Measurements from ENCODE around the gene COA1.
"Not testable (repeated sequence)": the region's sequence is repeated elsewhere in the genome, so short reads cannot be mapped to it uniquely, and the experiment has no call there.

COA1 gene

DNA sequence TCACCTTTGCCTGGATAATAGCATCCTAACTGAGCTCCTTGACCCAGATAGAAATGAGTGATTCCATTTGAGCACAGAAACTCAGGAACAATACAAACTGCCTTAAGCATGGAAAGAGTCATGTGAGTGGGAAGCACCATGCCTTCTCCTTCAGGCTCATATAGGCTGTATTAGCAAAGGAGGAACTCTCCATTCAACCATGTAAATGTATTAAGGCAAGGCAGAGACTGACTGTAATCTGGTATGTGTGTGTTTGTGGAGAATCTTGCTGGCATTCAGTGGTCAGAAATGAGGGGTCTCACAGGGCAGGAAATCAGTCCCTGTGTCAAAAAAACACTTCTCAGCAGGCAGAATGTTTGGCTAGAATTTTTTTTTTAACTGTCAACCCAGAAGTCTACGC lies 40.2 kb downstream of the COA1 start:
- no peak for DNase-seq (ENCODE audit: low read depth in 2 of 2)

- not testable (repeated sequence) for DNase-seq (ENCODE audit: low read depth in 2 of 2)
These were observed 41.5 kb downstream of the COA1 start for GRCh38 chr7:43687866-43688265.

DNA sequence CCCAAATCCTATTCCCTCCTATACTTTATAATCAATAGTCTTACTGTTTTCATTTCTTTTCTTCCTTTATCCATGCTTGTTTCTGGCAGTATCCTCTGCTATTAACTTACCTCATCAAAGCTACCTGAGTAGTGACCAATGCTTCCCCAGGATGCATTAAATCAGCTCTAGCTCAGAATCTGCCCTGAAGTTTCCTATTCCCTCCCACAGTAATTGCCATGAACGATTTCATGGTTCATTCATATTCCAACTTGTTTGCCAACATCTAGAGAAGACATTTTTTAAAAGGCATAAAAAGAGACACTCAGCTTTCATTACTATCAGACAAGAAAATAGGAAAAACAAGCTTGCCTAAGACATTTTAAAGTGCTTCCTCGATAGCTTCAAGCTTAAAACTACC lies 42.3 kb downstream of the COA1 start:
- DNase-seq (ENCODE audit: low read depth in 2 of 2): no peak

DNA sequence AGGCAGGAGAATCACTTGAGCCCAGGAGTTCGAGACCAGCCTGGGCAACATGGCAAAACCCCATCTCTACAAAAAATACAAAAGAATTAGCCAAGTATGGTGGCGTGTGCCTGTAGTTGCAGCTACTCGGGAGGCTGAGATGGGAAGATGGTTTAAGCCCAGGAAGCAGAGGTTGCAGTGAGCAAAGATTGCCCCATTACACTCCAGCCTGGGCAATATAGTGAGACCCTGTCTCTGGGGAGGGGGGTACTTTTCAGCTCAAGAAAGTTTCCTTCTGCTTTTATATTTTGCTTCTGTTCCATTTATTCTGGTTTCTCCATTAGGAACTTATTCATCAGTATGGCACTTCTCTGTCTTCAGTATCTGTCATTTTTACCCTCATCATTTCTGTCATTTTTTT lies 48.6 kb downstream of the COA1 start:
- DNase-seq (ENCODE audit: low read depth in 2 of 2): no peak

GRCh38 chr7:43679210-43680068 lies 49.9 kb downstream of the COA1 start:
- no peak for DNase-seq (ENCODE audit: low read depth in 2 of 2)

DNA sequence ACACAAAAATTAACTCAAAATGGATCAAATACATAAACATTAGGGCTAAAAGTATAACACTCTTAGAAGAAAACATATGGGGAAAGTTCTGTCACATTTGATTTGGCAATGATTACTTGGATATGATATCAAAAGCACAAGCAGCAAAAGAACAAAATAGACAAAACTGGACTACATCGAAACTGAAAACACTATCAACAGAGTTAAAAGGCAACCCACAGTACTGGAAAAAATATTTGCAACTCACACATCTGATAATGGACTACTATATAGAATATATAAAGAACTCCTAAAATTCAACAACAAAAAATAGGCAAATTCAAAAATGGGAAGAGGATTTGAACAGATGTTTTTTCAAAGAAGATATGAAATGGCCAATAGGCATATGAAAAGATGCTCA lies 51.0 kb downstream of the COA1 start:
- no peak for DNase-seq (ENCODE audit: low read depth in 2 of 2)

DNA sequence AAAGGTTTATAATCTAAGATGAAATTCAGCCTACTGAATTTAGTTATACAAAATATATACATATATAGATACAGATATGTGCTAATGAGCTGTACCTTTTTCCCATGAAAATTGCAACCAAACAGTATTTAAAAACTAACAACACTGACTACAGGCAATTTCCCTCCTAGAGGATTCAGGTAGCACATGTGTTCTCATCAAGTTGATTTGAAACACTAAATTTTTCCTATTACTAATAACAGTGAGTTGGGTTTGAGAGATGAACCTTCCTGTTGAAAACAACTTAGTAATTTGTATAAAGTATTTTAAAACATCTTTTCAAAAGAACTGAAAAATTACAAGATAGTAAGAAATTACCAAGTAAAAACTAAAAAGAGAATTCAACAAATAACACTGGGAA lies 51.5 kb downstream of the COA1 start:
- DNase-seq (ENCODE audit: low read depth in 2 of 2): no peak

- DNase-seq (ENCODE audit: low read depth in 2 of 2): no peak
These were observed 54.5 kb downstream of the COA1 start for GRCh38 chr7:43674559-43675436.

GRCh38 chr7:43673243-43673976 lies 55.9 kb downstream of the COA1 start:
- DNase-seq (ENCODE audit: low read depth in 2 of 2): not testable (repeated sequence)

DNA sequence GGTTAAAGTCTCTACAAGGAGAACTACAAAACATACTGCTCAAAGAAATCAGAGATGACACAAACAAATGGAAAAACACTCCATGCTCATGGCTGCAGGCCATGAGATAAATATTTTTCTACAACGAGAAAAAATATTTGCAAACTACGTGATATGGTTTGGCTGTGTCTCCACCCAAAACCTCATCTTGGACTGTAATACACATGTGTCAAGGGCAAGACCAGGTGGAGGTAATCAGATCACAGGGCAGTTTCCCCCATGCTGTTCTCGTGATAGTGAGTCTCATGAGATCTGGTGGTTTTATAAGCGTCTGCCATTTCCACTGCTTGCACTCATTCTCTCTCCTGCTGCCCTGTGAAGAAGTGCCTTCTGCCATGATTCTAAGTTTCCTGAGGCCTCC lies 57.8 kb downstream of the COA1 start:
- DNase-seq (ENCODE audit: low read depth in 2 of 2): no peak

DNA sequence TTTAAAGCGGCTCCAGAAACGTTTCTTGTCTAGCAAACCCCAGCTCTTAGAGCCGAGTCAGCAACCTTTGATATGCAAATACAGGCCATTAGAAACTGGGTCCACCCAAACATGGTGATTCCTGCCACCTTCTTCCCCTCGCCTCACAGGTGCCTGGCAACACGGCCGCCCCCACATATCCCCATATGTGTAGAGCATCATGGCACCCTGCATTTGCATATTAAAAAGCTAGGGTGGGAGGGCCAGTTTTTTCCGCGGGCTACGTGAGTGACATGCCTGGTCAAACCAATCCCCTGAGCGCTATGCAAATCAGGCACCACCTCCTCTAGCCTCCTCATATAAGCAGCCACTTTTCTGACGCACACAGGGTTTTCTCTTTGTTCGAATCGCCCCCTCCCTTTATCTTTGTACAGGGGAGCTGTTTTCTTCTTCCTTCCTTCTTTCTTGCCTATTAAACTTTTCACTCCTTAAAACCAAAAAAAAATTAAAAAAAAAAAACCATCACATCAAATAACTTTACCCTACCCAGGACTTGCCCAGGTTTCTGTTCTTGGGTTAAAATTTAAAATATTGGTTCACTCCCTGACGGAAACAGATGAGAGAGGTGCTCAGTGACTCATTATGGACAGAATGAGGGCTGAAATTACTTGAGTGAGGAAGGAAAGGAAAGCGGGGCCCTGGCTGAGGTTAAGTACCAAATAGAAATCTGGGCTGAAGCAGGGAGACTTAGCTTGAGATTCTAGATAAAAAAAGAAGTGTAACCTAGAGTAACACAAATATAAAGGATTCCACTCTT lies 59.8 kb downstream of the COA1 start:
- no peak for DNase-seq (ENCODE audit: low read depth in 2 of 2)

DNA sequence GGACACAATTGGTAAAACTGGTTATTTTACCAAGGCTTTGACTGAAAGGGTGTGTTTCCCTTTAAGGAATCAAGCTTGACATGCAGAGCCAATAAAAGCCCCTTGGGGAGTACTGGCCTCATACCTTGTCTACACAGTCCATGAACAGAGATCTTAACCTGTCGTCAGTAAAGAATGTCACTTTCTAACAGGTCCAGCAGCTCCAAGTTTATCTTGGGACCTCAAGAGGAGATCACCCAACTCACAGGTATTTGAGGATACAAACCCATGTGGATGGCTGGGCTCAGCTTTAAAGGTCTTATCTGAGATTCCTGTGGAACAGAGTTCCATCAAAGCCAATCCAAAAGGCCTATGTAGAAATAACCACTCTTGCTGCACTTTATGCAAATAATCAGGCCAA lies 61.3 kb downstream of the COA1 start:
- DNase-seq (ENCODE audit: low read depth in 2 of 2): no peak

- no peak for DNase-seq (ENCODE audit: low read depth in 2 of 2)
These were observed 62.4 kb downstream of the COA1 start for GRCh38 chr7:43666938-43667337.

DNA sequence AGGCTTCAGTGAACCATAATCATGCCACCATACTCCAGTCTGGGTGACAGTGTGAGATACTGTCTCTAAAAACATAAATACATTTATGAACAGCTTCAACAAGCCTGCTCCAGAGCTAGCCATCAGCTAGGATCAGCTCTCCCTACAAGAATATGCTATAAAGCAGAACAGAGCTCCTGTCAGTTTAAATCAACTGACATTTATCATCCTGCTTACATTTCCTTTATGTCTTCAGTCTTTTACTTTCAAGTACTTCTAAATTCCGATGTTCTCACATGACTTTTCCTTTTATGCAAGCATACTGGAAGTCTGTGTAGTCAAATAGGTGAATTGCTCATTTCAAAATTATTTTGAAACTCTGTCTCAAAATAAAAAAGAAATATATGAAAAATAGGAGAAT lies 64.6 kb downstream of the COA1 start:
- DNase-seq (ENCODE audit: low read depth in 2 of 2): no peak

GRCh38 chr7:43660141-43660540 lies 69.2 kb downstream of the COA1 start:
- DNase-seq (ENCODE audit: low read depth in 2 of 2): no peak

DNA sequence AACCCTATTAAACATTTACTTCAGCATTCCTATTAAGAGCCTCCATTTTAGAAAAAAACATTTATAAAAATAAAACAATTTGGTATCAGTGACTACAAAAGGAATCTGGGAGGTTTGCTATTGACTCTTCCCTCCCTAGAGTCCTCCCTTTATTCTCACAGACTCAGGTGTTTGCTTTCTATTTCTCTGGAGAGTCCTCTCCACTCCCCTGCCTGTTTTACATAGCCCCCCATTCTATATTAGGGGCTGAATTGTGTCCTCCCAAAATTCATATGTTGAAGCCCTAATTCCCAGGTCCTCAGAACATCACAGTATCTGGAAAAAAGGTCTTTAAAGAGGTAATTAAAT lies 69.8 kb downstream of the COA1 start:
- DNase-seq (ENCODE audit: low read depth in 2 of 2): no peak

DNA sequence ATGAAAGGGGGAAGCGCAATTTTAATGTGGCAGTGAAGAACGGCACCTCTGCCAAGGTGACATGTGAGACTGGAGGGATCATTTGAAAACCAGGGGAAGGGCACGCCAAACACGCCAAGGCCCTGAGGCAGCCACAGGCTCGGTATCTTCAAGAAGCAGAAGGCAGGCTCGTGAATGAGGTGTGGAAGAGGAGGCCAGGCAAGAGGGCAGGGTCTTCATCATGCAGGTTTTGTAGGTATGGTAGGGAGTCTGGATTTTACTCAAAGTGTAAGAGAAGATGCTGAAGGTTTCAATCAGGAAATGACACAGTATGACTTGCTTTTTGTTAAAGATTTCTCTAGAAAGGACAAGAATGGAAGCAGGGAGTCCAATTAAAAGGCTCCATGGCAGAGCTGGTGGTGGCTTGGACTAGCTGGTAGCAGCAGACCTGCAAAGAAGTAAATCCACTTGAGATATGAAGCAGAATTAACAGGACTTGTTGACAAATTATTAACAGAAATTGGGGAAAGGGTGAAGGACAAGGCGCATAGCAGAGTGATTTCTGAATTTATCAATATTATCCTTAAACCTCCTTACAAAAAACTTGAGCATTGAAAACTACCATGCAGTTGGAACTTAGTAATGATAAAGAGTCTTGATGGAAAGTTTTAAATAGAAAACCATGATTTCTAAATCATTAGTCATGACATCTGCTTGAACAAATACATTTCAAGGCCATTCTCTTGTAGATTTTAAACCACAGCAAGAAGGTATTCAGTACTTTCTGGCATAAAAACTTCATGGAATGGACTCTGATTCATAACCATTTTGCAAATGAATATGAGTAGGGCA lies 70.4 kb downstream of the COA1 start:
- no peak for DNase-seq (ENCODE audit: low read depth in 2 of 2)

- no peak for DNase-seq (ENCODE audit: low read depth in 2 of 2)
These were observed 72.3 kb downstream of the COA1 start for GRCh38 chr7:43656997-43657396.

DNA sequence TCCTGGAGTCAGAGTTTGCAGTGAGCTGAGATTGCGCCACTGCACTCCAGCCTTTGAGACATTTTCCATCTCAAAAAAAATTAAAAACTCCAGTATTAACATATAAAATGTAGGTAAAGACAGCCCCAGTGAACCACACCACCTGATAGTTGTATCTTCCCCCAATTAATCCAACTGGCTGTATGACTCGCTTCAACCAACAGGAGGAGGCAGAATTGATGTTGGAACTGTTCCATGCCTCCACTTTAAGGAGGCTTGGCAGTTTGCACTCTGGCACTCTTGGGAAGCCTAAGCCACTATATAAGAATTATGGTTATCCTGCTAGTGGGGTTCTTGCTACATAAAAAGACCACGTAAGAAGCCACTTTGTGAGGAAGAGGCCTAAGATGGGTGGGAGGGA lies 73.7 kb downstream of the COA1 start:
- no peak for DNase-seq (ENCODE audit: low read depth in 2 of 2)

DNA sequence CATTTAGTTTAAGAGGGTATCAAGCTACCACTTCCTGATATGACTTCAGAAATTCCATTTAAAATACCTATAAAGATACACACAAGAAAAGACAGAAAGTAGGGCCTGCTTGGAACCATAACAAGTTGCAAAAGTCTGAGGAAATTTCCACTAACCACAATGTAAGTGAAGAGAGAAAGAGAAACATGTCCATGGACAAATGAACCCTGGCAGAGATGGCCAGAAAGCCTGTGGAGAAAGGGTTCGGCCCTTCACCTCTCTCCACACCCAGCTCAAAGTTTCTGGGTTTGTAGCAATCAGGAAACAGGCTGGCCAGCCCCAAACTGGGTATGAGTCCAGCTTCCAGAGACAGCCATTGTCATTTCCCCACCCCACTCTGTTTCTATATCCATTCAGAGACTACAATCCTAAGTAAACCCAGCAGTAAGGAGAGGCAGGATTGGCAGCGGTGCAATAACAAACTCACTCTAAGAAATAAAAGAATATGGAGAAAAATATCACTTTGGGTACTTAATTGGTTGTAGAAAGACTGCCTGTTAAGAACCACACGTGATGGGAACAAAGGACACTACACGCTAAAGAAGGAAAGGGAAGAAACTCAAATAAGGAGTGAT lies 75.3 kb downstream of the COA1 start:
- no peak for DNase-seq (ENCODE audit: low read depth in 2 of 2)

All from stimulated activated CD8-positive, alpha-beta memory T cell treated with anti-CD3 and anti-CD28 coated beads, Interleukin-7, amount 100 ng/mL, for 1 hour (primary cell).